Measurements from ENCODE around the gene AP1S1.
"Not testable (repeated sequence)": the region's sequence is repeated elsewhere in the genome, so short reads cannot be mapped to it uniquely, and the experiment has no call there.

The AP1S1 gene

GRCh38 chr7:101153969-101154692 lies at the start of gene AP1S1:
TSS of gene AP1S1 (plus strand) at chr7:101154476. CDS start at chr7:101154515, 39 bp downstream.
- CTCF ChIA-PET: interaction anchor here (1.7 to 2.7 kb wide), 2 partner anchors 10 to 38 kb away, joined by 7 to 12 read pairs; no protein-coding TSS in a partner anchor
- Mint-ChIP-seq H3K27ac (peak within 1 kb of the TSS; percentile 2), H3K4me3 (peak within 1 kb of the TSS; percentile 84), H3K9me3 (no peaks in the 10 kb centered on the region), H3K4me1 (peaks cover 16% of the 10 kb centered on the region), H3K27me3 (peaks cover 41% of the 10 kb centered on the region), H3K36me3 (peaks cover 11% of the 10 kb centered on the region)
- DNase-seq: peak; percentile 96

GRCh38 chr7:101104799-101105198 lies 49.5 kb upstream of the AP1S1 start:
- Mint-ChIP-seq H3K4me3 (no peak overlapping the region), H3K27me3 (peaks cover 83% of the 10 kb centered on the region), H3K36me3 (no peaks in the 10 kb centered on the region), H3K4me1 (no peaks in the 10 kb centered on the region), H3K27ac (no peak overlapping the region), H3K9me3 (no peaks in the 10 kb centered on the region)
- DNase-seq: no peak
- CTCF ChIA-PET: interaction anchor here (0.8 to 2.1 kb wide), 4 partner anchors 10 to 175 kb away, joined by 3 to 8 read pairs (median 4); no protein-coding TSS in a partner anchor

GRCh38 chr7:101105248-101105647 lies 49.0 kb upstream of the AP1S1 start:
- CTCF ChIA-PET: interaction anchor here (0.9 to 2.1 kb wide), 3 partner anchors 11 to 174 kb away, joined by 3 to 8 read pairs (median 3); no protein-coding TSS in a partner anchor
- not testable (repeated sequence) for H3K9me3 Mint-ChIP-seq, H3K4me1 Mint-ChIP-seq, H3K36me3 Mint-ChIP-seq, H3K27ac Mint-ChIP-seq, DNase-seq, H3K4me3 Mint-ChIP-seq
- H3K27me3 Mint-ChIP-seq: peaks cover 80% of the 10 kb centered on the region

GRCh38 chr7:101106386-101106785 lies 47.9 kb upstream of the AP1S1 start:
- Mint-ChIP-seq H3K4me1 (no peaks in the 10 kb centered on the region), H3K36me3 (no peaks in the 10 kb centered on the region), H3K27ac (no peak overlapping the region), H3K9me3 (no peaks in the 10 kb centered on the region), H3K27me3 (peaks cover 69% of the 10 kb centered on the region), H3K4me3 (no peak overlapping the region)
- CTCF ChIA-PET: interaction anchor here (1.0 kb wide), 1 partner anchor 11 kb away, joined by 3 read pairs; no protein-coding TSS in a partner anchor
- DNase-seq: no peak

GRCh38 chr7:101108330-101108857 lies 45.9 kb upstream of the AP1S1 start:
- Mint-ChIP-seq H3K4me1 (no peaks in the 10 kb centered on the region), H3K27me3 (peaks cover 71% of the 10 kb centered on the region), H3K27ac (no peak overlapping the region), H3K9me3 (no peaks in the 10 kb centered on the region), H3K36me3 (no peaks in the 10 kb centered on the region), H3K4me3 (no peak overlapping the region)
- CTCF ChIA-PET: interaction anchor here (0.6 to 2.0 kb wide), 2 partner anchors 35 to 752 kb away, joined by 3 to 8 read pairs; no protein-coding TSS in a partner anchor
- no peak for DNase-seq

GRCh38 chr7:101108961-101109360 lies 45.3 kb upstream of the AP1S1 start:
- no peaks in the 10 kb centered on the region for H3K9me3 Mint-ChIP-seq
- no peak for DNase-seq
- peaks cover 66% of the 10 kb centered on the region for H3K27me3 Mint-ChIP-seq
- no peak overlapping the region for H3K4me3 Mint-ChIP-seq
- H3K36me3 Mint-ChIP-seq: no peaks in the 10 kb centered on the region
- H3K4me1 Mint-ChIP-seq: no peaks in the 10 kb centered on the region
- CTCF ChIA-PET: interaction anchor here (0.6 to 2.0 kb wide), 2 partner anchors 35 to 752 kb away, joined by 3 to 8 read pairs; no protein-coding TSS in a partner anchor
- H3K27ac Mint-ChIP-seq: no peak overlapping the region

GRCh38 chr7:101109368-101109767 lies 44.9 kb upstream of the AP1S1 start:
- Mint-ChIP-seq H3K27ac (no peak overlapping the region), H3K27me3 (peaks cover 62% of the 10 kb centered on the region), H3K9me3 (no peaks in the 10 kb centered on the region), H3K4me3 (no peak overlapping the region), H3K36me3 (no peaks in the 10 kb centered on the region), H3K4me1 (no peaks in the 10 kb centered on the region)
- DNase-seq: no peak
- CTCF ChIA-PET: interaction anchor here (2.0 kb wide), 1 partner anchor 34 kb away, joined by 8 read pairs; no protein-coding TSS in a partner anchor

- Mint-ChIP-seq H3K27me3 (peaks cover 50% of the 10 kb centered on the region), H3K27ac (no peak overlapping the region), H3K4me3 (no peak overlapping the region), H3K9me3 (no peaks in the 10 kb centered on the region), H3K36me3 (no peaks in the 10 kb centered on the region), H3K4me1 (no peaks in the 10 kb centered on the region)
- DNase-seq: no peak
- CTCF ChIA-PET: interaction anchor here (1.1 kb wide), 1 partner anchor 81 kb away, joined by 3 read pairs; no protein-coding TSS in a partner anchor
These were observed 43.0 kb upstream of the AP1S1 start for GRCh38 chr7:101111261-101111660.

GRCh38 chr7:101112233-101112632 lies 42.0 kb upstream of the AP1S1 start:
- H3K4me1 Mint-ChIP-seq: no peaks in the 10 kb centered on the region
- H3K9me3 Mint-ChIP-seq: no peaks in the 10 kb centered on the region
- no peak overlapping the region for H3K4me3 Mint-ChIP-seq
- CTCF ChIA-PET: no interaction called here
- H3K27ac Mint-ChIP-seq: no peak overlapping the region
- H3K36me3 Mint-ChIP-seq: no peaks in the 10 kb centered on the region
- peaks cover 50% of the 10 kb centered on the region for H3K27me3 Mint-ChIP-seq
- no peak for DNase-seq

- DNase-seq, H3K4me1 Mint-ChIP-seq, CTCF ChIA-PET, H3K4me3 Mint-ChIP-seq, H3K9me3 Mint-ChIP-seq, H3K27ac Mint-ChIP-seq, H3K36me3 Mint-ChIP-seq: not testable (repeated sequence)
- peaks cover 49% of the 10 kb centered on the region for H3K27me3 Mint-ChIP-seq
These were observed 41.1 kb upstream of the AP1S1 start for GRCh38 chr7:101113140-101113539.

GRCh38 chr7:101113836-101114235 lies 40.4 kb upstream of the AP1S1 start:
- CTCF ChIA-PET: no interaction called here
- Mint-ChIP-seq H3K27ac (no peak overlapping the region), H3K4me3 (no peak overlapping the region), H3K9me3 (no peaks in the 10 kb centered on the region), H3K27me3 (peaks cover 42% of the 10 kb centered on the region), H3K4me1 (no peaks in the 10 kb centered on the region), H3K36me3 (no peaks in the 10 kb centered on the region)
- DNase-seq: no peak

- Mint-ChIP-seq H3K4me1 (no peaks in the 10 kb centered on the region), H3K36me3 (no peaks in the 10 kb centered on the region), H3K4me3 (no peak overlapping the region), H3K27ac (no peak overlapping the region), H3K27me3 (peaks cover 41% of the 10 kb centered on the region), H3K9me3 (no peaks in the 10 kb centered on the region)
- no peak for DNase-seq
- CTCF ChIA-PET: no interaction called here
These were observed 39.8 kb upstream of the AP1S1 start for GRCh38 chr7:101114492-101114891.

- Mint-ChIP-seq H3K4me1 (no peaks in the 10 kb centered on the region), H3K36me3 (no peaks in the 10 kb centered on the region), H3K9me3 (no peaks in the 10 kb centered on the region), H3K27me3 (peaks cover 44% of the 10 kb centered on the region), H3K4me3 (no peak overlapping the region), H3K27ac (no peak overlapping the region)
- DNase-seq: no peak
- CTCF ChIA-PET: no interaction called here
These were observed 39.1 kb upstream of the AP1S1 start for GRCh38 chr7:101115215-101115614.

GRCh38 chr7:101116898-101117297 lies 37.4 kb upstream of the AP1S1 start:
- H3K27me3 Mint-ChIP-seq: peaks cover 54% of the 10 kb centered on the region
- H3K36me3 Mint-ChIP-seq: no peaks in the 10 kb centered on the region
- no peak overlapping the region for H3K27ac Mint-ChIP-seq
- H3K4me3 Mint-ChIP-seq: no peak overlapping the region
- no peaks in the 10 kb centered on the region for H3K9me3 Mint-ChIP-seq
- DNase-seq: no peak
- H3K4me1 Mint-ChIP-seq: peaks cover 3% of the 10 kb centered on the region
- CTCF ChIA-PET: no interaction called here

GRCh38 chr7:101118856-101119255 lies 35.4 kb upstream of the AP1S1 start:
- no peaks in the 10 kb centered on the region for H3K36me3 Mint-ChIP-seq
- no peak overlapping the region for H3K27ac Mint-ChIP-seq

More at GRCh38 chr7:101118856-101119255, 35.4 kb upstream of the AP1S1 start:
- Mint-ChIP-seq H3K4me3 (no peak overlapping the region), H3K27me3 (peaks cover 62% of the 10 kb centered on the region), H3K9me3 (no peaks in the 10 kb centered on the region), H3K4me1 (peaks cover 20% of the 10 kb centered on the region)
- CTCF ChIA-PET: no interaction called here
- DNase-seq: no peak
